A549 (cell line): ENCODE measurements around the gene RPL32. TPM values are rescaled to one million over a fixed set of nuclear protein-coding genes. Genes with fewer than 3 reads are reported as not detected.

ENCODE experiments used
- EP300 ChIP-seq, 2 experiments: fragments of >200 bp; sonication (Bioruptor Twin); formaldehyde crosslinking; IDR thresholded peaks; 2 replicates in 1 of 2; 3 replicates in 1 of 2; pipeline ENCODE4 v1.6.1; 2016 to 2017
- ESRRA ChIP-seq: fragments of 150-350 bp; IDR thresholded peaks from 2 replicates; pipeline ENCODE4 v1.6.1; 2014; ENCODE audit warnings: mild to moderate bottlenecking, low read length, borderline replicate concordance
- FOSL2 ChIP-seq, 2 experiments: fragments of 450-650 bp in 1 of 2; fragments of >200 bp in 1 of 2; sonication (Bioruptor Twin) in 1 of 2; formaldehyde crosslinking; IDR thresholded peaks; 2 replicates each; pipeline versions ENCODE4 v1.5.0 to v1.6.1; 2016 to 2020; ENCODE audit warnings: mild to moderate bottlenecking in 1 of 2, moderate library complexity in 1 of 2
- GATA3 ChIP-seq: IDR thresholded peaks from 2 replicates; pipeline ENCODE4 v1.6.1; 2012; ENCODE audit warnings: borderline replicate concordance
- HES2 ChIP-seq: fragments of >200 bp; sonication (Bioruptor Twin); formaldehyde crosslinking; IDR thresholded peaks from 2 replicates; pipeline ENCODE4 v1.6.1; 2016
- HOXA7 ChIP-seq: fragments of 250-450 bp; sonication (Bioruptor Pico); IDR thresholded peaks from 2 replicates; pipeline ENCODE4 v1.5.0; 2020; ENCODE audit warnings: mild to moderate bottlenecking, moderate library complexity
- HOXB5 ChIP-seq: fragments of 250-450 bp; sonication (Bioruptor Pico); IDR thresholded peaks from 2 replicates; pipeline ENCODE4 v1.5.0; 2020; ENCODE audit warnings: mild to moderate bottlenecking, moderate library complexity
- JUN ChIP-seq, 2 experiments: fragments of >200 bp; sonication (Bioruptor Twin); formaldehyde crosslinking; IDR thresholded peaks; 2 replicates in 1 of 2; 3 replicates in 1 of 2; pipeline ENCODE4 v1.6.1; 2016 to 2017
- KDM1A ChIP-seq: fragments of 200-600 bp; sonication (generic); IDR thresholded peaks from 2 replicates; pipeline ENCODE4 v1.6.1; 2016; ENCODE audit warnings: low read depth, mild to moderate bottlenecking
- MAZ ChIP-seq: fragments of 150-350 bp; IDR thresholded peaks from 2 replicates; pipeline ENCODE4 v1.6.1; 2014; ENCODE audit warnings: antibody characterized with exemption, low read depth, low read length, borderline replicate concordance
- NFE2L2 ChIP-seq: fragments of 150-350 bp; conservative IDR thresholded peaks from 2 replicates; pipeline ENCODE4 v1.6.1; 2014; ENCODE audit warnings: low read length
- POLR2A ChIP-seq: IDR thresholded peaks from 2 replicates; pipeline ENCODE4 v1.6.1; 2012; ENCODE audit warnings: mild to moderate bottlenecking, low read length
- RAD21 ChIP-seq, 2 experiments: fragments of >200 bp in 1 of 2; sonication (Bioruptor Twin) in 1 of 2; formaldehyde crosslinking in 1 of 2; IDR thresholded peaks in 1 of 2; conservative IDR thresholded peaks in 1 of 2; 2 replicates in 1 of 2; 3 replicates in 1 of 2; pipeline ENCODE4 v1.6.1; 2012 to 2018; ENCODE audit warnings: inconsistent platforms in 1 of 2
- RCOR1 ChIP-seq: fragments of 150-350 bp; IDR thresholded peaks from 2 replicates; pipeline ENCODE4 v1.6.1; 2014; ENCODE audit warnings: antibody characterized with exemption, low read length, low read depth
- REST ChIP-seq: fragments of 200-600 bp; sonication (generic); IDR thresholded peaks from 2 replicates; pipeline ENCODE4 v1.6.1; 2016; ENCODE audit warnings: antibody characterized with exemption, mild to moderate bottlenecking, moderate library complexity
- SMC3 ChIP-seq: fragments of >200 bp; sonication (Bioruptor Twin); formaldehyde crosslinking; IDR thresholded peaks from 3 replicates; pipeline ENCODE4 v1.6.1; 2018; ENCODE audit warnings: inconsistent platforms
- TFCP2L1 ChIP-seq: fragments of 250-450 bp; sonication (Bioruptor Pico); IDR thresholded peaks from 2 replicates; pipeline ENCODE4 v1.5.0; 2021; ENCODE audit warnings: mild to moderate bottlenecking
- TP53 ChIP-seq: fragments of 250-450 bp; sonication (Bioruptor Pico); IDR thresholded peaks from 2 replicates; pipeline ENCODE4 v1.5.0; 2021; ENCODE audit warnings: mild to moderate bottlenecking, moderate library complexity
- ZC3H11A ChIP-seq: fragments of 450-650 bp; IDR thresholded peaks from 2 replicates; pipeline ENCODE4 v1.6.1; 2014; ENCODE audit warnings: antibody characterized with exemption, mild to moderate bottlenecking
- ZSCAN20 ChIP-seq: fragments of 250-450 bp; sonication (Bioruptor Pico); IDR thresholded peaks from 2 replicates; pipeline ENCODE4 v1.8.0; 2022; ENCODE audit warnings: mild to moderate bottlenecking, moderate library complexity
- polyA plus RNA-seq, 4 experiments: library from polyadenylated mRNA; depleted of rRNA in 3 of 4; stranded (reverse); fragments of >200 nt; fragmentation: RNase III in 1 of 4; extraction: RNeasy Plus Mini Kit Qiagen cat#74134 plus additional on column Dnase treatment in 1 of 4; gene quantifications; 2 replicates in 3 of 4; 3 replicates in 1 of 4; pipeline ENCODE4 v1.2.3, GENCODE V29; 2011 to 2017
- TF ChIP-seq, protein P1 (sequence below): fragments of 250-450 bp; sonication (Bioruptor Pico); IDR thresholded peaks from 2 replicates; pipeline ENCODE4 v1.5.0; 2021; ENCODE audit warnings: mild to moderate bottlenecking, moderate library complexity, borderline replicate concordance
- TF ChIP-seq, protein P2 (sequence below): IDR thresholded peaks from 2 replicates; pipeline ENCODE4 v1.6.1; 2012
- TF ChIP-seq, protein P3 (sequence below): IDR thresholded peaks from 2 replicates; pipeline ENCODE4 v1.6.1; 2012

RPL32 gene
- polyA plus RNA-seq, 2 of the 4 experiments (the other 2 are of a cell fraction), result 2,144 to 2,852 TPM

DNA sequence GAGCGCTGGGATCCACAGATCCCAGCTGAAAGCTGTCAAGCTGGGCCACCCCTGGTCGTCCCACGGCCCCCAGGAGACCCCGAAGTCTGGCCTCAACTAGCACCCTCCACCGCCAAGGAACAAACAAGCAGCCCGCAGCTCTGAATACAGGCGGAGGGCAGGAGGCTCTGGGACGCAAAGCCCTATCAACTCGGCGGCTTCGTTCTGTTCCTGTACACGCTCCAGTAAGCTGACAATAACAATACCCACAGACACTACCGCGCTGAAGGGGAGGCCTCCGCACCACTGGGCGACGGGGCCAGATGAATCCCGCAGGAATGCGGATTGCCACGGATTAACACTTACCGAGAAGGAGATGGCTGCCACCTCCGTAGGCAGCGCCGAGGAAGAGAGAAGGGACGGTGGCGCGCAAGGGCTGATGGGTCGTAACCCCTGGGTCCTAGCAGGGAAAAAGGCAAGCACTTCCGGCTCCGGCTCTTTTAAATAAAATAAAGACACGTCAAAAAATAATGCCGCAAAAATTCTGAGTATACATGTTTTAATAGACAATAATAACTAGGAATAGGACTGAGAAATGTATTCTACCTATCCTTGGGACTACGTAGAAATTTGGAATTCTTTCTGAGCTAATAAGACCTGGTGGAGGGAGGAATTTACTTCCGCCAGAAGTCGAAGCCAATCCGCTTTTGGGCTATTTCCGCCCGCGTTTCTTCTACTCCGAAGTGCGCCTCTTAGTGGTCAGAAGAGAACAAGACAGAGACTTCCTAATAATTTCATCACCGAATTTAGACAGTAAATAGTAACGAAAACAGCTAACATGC, at the start of gene RPL32 (continued):
- no peak; the same call in 1 of the 2 replicates for TF ChIP-seq GATA3
- TF ChIP-seq, protein P1, sequence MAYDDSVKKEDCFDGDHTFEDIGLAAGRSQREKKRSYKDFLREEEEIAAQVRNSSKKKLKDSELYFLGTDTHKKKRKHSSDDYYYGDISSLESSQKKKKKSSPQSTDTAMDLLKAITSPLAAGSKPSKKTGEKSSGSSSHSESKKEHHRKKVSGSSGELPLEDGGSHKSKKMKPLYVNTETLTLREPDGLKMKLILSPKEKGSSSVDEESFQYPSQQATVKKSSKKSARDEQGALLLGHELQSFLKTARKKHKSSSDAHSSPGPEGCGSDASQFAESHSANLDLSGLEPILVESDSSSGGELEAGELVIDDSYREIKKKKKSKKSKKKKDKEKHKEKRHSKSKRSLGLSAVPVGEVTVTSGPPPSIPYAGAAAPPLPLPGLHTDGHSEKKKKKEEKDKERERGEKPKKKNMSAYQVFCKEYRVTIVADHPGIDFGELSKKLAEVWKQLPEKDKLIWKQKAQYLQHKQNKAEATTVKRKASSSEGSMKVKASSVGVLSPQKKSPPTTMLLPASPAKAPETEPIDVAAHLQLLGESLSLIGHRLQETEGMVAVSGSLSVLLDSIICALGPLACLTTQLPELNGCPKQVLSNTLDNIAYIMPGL (CRISPR knock-in tag), result peak; percentile 80; the same call in 1 of the 2 replicates
- no peak for TF ChIP-seq RCOR1
- no peak for TF ChIP-seq KDM1A
- TF ChIP-seq ZSCAN20 (CRISPR knock-in tag), result no peak
- peak; percentile 97 for TF ChIP-seq POLR2A
- TF ChIP-seq TFCP2L1, result no peak
- TF ChIP-seq EP300 (IDR thresholded peaks at IDR 0.05), result no peak
- TF ChIP-seq, protein P2, sequence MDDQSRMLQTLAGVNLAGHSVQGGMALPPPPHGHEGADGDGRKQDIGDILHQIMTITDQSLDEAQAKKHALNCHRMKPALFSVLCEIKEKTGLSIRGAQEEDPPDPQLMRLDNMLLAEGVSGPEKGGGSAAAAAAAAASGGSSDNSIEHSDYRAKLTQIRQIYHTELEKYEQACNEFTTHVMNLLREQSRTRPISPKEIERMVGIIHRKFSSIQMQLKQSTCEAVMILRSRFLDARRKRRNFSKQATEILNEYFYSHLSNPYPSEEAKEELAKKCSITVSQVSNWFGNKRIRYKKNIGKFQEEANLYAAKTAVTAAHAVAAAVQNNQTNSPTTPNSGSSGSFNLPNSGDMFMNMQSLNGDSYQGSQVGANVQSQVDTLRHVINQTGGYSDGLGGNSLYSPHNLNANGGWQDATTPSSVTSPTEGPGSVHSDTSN, result no peak
- TF ChIP-seq HES2, result no peak
- no peak for TF ChIP-seq HOXB5
- no peak for TF ChIP-seq REST
- TF ChIP-seq ESRRA, result no peak
- TF ChIP-seq SMC3, result peak; percentile 33; the same call in 2 of the 3 replicates
- 0 out of 2 replicates have a peak, but pooled peaks have one; percentile 14 for TF ChIP-seq TP53
- TF ChIP-seq FOSL2 (IDR thresholded peaks at IDR 0.05), result no peak
- no peak; the same call in 1 of the 2 replicates for TF ChIP-seq FOSL2 (CRISPR knock-in tag; IDR thresholded peaks at IDR 0.05)
- no peak for TF ChIP-seq MAZ
- no peak for TF ChIP-seq NFE2L2
- peak; percentile 91 to 98; a peak in 4 of 5 replicates for TF ChIP-seq JUN (IDR thresholded peaks at IDR 0.05)
- 0 out of 2 replicates have a peak, but pooled peaks have one; percentile 11 for TF ChIP-seq HOXA7 (CRISPR knock-in tag)
- TF ChIP-seq, protein P3, sequence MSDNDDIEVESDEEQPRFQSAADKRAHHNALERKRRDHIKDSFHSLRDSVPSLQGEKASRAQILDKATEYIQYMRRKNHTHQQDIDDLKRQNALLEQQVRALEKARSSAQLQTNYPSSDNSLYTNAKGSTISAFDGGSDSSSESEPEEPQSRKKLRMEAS, result peak; percentile 98
- TF ChIP-seq ZC3H11A, result no peak
- no peak; a peak in 1 of 5 replicates for TF ChIP-seq RAD21 (conservative IDR thresholded peaks at IDR 0.05 in 1 of 2, IDR thresholded peaks at IDR 0.05 in 1 of 2)
